ENCODE data around the gene SORCS3.

GRCh38 chr10:105096316-105096715, 455.2 kb downstream of the SORCS3 start:
- TF ChIP-seq POLR2A (IDR thresholded peaks at IDR 0.05) (no peak), CTCF (IDR thresholded peaks at IDR 0.05) (no peak)

Data from lower leg skin (tissue), 3 donors.